Measurements from ENCODE around the gene CELF2.
A peak's percentile ranks its signal among the peaks of the same experiment; 100 is the strongest.
"Not testable (repeated sequence)": the region's sequence is repeated elsewhere in the genome, so short reads cannot be mapped to it uniquely, and the experiment has no call there.

CELF2 gene

DNA sequence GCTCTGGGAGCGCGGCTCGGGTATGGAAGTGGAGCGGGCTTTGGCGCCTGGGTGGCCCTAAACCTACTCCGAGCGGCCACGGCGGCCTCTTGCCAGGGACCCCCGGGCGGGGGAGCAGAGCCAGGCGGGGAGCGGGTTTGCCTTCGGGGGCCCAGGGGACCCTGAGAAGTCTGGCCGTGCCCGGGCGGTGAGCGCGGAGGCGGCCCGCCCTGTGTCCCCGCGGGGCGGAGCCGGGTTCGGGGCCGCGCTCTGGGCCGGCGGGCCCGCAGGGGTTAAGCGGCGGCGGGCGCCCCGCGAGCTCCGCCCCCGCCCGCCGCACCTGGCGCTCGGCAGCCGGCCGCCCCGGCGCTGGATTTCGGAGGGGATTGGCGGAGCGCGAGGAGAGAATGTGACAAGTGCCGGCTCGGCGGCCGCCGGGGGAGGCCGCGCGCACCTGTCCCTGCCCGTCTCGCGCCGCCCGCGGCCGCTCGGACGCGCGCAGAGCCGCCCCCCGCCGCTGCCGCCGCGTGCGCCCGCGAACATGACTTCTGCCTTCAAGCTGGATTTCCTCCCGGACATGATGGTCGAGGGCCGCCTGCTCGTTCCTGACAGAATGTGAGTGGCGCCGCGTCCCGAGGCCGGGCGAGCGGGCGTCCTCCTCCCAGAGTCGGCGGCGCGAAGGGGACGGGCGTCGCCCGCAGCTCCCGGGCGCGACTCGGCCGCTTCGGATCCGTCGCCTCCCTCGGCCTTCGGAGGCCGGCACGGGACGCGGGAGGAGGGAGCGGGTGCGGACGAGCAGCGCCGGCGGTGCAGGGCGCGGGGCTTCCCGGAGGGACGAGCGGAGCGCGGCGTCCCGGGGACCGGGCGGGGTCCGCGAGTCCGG is at the start of gene CELF2:
Gene CELF2 (plus strand): TSS at position 303 of the 862 bp plus-strand sequence. CDS start 218 bp downstream, at position 521.
- DNase-seq (ENCODE audit: low read depth in 2 of 2) = peak in 1 of 2 donors; percentile 2

DNA sequence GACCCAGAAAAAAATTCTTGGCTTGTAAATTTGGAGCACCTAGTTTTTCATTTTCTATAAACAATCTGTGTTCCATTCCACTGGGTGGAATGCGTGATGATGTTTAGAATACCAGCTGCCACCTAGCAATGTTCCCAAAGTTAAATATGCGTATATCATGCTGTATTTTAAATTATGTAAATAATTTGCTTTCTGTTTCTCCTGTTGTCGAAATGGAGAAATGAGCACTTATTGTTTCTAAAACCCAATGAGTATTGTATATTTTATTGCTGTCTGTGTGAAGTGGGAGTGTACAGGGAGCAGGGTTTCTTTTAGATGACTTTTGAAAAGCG is 49.4 kb upstream of the CELF2 start:
- DNase-seq (ENCODE audit: low read depth in 2 of 2) = no peak

DNA sequence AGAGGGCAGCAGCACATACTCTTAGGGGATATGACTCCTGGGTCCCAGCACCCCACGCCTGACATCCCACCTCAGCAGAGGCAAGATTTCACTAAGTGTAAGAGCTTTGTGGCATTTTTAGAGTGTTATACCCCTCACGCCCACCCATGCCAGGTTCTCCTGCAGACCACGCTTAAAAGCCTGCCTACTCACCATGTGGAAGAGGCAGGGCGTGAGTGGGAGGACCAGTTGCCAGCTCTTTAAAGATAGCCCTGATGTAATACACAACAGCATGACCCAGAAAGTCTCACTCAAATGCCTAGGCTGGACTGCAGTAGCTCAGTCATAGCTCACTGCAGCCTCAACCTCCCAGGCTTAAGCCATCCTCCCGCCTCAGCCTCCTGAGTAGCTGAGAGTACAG is 44.4 kb upstream of the CELF2 start:
- no peak for DNase-seq (ENCODE audit: low read depth in 2 of 2)

DNA sequence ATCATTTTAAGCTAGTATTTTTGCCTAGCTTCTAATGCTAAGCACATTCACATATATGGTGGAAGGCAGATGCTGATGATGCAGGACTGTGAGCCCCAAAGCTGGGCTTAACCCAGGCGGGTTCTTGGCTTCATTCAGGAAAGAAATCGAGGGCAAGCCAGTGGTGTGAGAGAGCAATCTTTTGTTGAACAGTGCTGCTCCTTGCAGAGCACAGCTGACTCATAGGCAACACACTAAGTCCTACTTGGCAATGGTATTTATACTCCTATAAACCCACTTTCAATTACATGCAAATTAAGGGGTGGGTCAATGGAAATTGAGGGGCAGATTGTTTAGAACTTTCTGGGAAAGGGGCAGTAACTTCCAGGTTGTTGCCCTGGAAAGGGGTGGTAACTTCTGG is 42.0 kb upstream of the CELF2 start:
- DNase-seq (ENCODE audit: low read depth in 2 of 2) = no peak

DNA sequence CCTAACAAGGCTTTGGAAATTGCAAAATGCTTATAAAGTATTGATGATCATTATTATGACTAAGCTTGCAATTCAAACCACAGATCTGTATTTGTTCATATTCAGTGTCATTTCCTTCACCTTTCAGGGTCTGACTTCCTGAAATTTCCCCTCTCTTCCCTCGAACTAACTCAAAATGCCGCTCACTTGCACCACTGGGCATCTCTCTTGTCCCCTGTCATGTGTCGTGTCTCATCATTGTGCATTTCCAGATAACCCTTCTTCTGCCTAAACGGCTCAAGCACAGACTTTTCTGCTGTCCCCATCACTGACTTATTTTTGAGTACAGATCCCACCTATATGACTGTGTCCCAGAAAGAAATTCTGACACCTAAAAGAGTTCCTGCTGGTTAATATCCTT is 41.0 kb upstream of the CELF2 start:
- no peak for DNase-seq (ENCODE audit: low read depth in 2 of 2)

DNA sequence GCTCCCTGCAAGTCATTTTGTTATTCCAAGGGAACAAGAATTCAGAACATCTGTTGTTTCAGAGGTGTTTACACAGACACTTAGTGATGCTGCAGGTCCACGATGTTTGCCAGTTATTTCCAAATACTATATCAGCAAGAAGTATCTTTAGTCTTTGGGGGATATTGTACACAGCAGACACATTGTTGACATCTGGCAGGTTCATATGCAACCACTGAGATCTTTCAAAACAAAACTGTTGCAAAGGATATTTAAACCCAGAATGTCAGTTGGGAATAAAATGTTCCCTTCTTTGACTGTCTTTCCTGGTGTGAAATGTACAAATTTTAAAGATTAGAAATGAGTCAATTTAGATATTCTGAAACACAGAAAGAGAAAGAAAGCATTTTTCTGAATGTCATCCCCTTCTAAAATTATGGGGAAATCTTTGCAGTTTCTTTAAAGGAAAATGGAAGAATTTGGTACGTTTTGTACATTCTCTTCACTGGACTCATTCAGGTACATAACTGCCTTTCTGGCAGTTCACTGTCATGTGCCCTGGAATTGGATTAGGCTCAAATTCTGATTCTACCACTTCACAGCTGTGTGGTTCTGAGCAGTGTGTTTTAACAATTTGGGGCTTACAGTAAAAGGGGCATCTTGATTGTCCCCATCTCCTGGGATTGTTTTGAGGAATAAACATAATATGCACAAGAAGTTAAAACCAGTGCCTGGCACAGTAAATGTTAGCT is 40.3 kb upstream of the CELF2 start:
- no peak for DNase-seq (ENCODE audit: low read depth in 2 of 2)

DNA sequence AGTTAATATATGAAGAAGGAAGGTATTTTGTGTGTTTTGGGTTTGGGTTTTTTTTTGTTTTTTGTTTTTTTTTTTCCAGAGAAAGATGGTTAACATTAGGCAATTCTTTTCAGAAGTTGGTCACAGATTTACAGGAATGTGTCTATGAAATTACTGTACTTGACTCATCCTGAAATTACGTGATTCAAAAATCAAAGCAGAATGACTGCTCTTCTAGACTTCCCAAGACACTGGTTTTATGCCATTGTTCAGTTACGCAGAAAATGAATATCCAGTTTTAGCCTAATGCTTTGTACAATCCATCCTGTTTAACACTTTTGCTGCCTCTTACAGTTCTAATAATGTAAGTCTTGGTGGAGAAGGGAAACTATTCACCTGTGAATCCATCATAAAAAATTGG is 39.7 kb upstream of the CELF2 start:
- DNase-seq (ENCODE audit: low read depth in 2 of 2) = no peak

DNA sequence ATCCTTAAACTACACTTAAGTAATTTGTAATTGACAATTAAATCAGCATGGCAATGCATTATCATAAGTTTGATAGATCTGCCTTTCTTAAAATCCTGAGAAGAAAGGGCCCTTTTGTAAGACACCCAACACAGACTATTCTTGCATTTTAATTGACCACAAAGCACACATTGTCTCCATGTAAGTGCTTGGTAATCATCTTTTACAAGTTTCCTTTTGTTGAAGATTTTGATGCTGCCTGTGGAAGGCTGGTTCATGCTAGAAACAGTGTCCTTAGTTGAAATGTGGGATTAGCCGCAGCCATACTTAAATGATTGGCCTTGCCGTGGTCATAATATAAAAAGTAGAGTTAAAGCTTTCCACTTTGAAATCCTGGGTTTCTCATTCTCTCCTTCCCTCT is 32.3 kb upstream of the CELF2 start:
- no peak for DNase-seq (ENCODE audit: low read depth in 2 of 2)

DNA sequence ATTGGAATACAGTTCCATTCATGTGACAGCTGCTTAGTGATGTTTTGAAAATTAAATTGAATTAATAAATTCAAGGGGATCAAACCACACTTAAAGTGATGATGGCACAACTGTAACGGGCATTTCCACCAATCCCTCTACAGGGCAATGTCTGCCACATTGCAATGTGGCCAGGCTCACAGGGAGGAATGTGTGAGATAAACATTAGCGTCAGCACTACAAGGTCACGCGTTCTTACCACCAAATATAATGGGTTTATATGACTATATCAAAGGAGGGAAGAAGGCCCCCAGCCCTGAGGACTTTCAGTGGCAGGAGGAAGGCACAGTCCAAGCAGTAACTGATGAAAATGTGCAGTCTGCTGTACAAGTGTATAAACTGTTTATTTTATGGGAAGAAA is 31.1 kb upstream of the CELF2 start:
- no peak for DNase-seq (ENCODE audit: low read depth in 2 of 2)

DNA sequence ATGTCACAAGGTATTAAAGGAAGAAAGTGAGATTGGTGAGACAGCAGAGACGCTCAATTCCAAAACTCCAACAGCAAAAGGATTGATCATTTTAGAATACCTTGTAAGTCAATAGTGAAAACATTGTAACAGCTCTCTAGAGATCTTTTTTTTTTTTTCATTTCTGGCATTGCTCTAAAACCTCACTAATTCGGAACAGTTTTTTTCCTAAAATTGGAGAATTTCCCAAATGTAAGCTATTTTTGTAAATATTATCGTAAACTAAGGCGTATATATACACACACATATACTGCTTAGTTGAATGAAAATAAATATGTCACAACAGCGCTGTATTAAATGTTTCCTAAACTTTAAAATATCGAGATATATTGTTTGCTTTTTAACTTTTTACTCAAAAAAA is 30.6 kb upstream of the CELF2 start:
- DNase-seq (ENCODE audit: low read depth in 2 of 2) = no peak

DNA sequence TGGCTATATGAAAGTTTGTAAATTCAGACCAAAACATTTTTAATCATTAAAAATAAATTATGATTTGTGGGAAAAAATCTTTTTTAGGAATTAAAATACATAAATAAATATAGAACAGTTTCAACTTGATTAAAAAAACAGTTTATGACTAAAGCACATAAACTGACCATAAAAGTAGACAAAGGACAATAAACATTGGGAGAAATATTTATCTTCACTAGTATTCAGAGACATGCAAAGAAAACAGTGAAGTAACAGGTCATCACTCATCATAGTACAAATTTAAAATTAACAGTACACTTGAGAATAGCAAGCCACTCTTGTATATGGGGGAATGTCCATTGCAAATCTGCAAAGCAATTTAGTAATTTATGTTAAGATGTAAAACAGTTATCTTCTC is 28.0 kb upstream of the CELF2 start:
- DNase-seq (ENCODE audit: low read depth in 2 of 2) = no peak

DNA sequence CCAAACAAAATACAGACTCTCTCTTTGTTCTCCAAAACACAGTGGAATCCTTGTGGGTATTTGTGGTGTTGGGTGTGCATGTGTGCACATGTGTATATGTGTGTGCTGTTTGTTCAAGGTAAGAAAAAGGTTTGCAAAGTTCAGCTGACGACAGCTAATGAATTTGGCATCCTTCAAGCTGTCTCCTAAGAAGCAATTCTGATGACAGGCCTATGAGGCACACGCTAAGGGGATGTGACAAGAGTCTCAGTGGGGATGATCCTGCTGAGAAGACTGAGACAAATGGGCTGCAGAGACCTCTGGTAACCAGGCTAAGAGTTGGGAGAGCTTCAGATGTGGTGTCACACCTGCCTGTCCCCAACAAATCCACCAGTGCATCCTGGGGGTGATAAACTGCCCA is 26.5 kb upstream of the CELF2 start:
- no peak for DNase-seq (ENCODE audit: low read depth in 2 of 2)

DNA sequence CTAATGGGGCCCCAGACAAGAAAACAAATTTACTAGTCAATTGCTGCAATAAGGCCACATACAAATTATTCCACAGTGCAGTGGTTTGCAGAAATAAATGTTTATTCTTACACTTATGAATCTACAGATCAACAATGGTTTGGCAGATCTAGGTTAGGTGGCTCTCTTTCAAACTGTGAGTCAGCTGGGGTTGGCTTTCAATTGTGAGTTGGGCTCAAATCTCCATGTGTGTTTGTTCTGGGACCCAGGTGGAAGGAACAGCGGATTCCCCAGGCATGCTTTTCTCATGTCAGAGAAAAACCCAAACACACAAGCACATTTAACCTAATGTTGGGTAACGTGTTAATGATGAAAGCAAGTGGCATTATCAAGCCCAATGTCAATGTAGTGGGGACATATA is 25.6 kb upstream of the CELF2 start:
- no peak for DNase-seq (ENCODE audit: low read depth in 2 of 2)

DNA sequence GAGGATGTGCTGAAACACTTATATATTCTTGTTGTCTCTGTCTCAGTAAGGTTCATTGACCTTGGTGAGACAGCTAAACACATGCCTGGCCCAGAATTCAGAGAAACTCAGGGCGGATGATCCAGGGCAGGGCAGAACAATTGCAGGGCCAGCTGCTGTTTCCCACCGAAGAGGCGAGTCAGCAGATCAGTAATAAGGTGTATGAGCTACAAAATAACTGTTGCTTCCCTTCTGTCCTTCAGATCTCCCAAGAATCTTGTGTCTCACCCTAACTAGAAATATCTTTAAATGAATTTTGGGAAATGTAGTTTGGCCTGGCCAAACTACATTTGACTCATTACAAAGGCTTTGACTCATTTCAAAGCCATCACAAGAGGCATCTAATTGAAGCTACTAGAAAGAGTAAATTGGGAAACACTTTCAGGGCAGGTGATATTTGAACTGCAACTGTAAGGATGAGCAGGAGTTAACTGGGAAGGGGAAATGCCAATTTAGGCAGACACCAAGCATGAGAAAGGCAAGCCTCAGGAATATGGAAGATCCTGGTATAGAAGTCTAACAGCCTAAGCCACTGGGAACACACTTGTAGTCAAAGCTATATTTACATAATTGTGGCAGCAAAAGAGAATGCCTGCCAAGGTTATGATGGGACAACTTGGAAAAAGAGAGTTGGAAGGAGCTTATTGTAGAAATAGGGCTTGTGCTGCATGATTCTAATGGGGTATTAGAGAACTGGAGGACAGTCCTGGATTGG is 24.5 kb upstream of the CELF2 start:
- no peak for DNase-seq (ENCODE audit: low read depth in 2 of 2)

DNA sequence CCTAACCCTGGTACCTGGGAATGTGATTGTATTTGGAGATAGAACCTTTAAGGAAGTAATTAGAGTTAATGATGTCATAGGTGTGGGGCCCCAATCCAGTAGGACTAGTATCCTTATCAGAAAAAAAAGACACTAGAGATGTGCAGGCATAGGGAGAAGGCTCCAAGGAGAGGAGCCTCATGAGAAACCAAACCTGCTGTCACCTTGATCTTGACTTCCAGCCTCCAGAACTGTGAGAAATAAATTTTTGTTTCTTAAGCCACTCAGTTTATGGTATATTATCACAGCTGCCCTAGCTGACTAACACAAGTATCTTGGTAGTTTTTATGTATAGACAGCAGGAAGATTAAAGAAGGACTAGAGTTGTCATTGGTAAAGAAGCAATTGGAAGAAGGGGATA is 23.9 kb upstream of the CELF2 start:
- DNase-seq (ENCODE audit: low read depth in 2 of 2) = no peak

DNA sequence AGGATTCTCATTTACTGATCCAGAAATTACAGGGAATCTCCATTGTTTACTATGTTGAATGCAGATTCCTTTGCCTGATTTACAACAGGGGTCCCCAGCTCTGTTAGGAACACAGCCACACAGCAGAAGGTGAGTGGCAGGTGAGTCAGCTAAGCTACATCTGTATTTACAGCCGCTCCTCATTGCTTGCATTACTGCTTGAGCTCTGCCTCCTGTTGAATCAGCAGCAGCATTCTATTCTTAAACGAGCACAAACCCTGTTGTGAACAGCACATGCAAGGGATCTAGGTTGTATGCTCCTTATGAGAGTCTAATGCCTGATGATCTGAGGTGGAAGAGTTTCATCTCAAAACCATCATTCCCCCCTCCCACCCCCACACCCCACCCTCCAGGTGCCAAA is 23.3 kb upstream of the CELF2 start:
- no peak for DNase-seq (ENCODE audit: low read depth in 2 of 2)

DNA sequence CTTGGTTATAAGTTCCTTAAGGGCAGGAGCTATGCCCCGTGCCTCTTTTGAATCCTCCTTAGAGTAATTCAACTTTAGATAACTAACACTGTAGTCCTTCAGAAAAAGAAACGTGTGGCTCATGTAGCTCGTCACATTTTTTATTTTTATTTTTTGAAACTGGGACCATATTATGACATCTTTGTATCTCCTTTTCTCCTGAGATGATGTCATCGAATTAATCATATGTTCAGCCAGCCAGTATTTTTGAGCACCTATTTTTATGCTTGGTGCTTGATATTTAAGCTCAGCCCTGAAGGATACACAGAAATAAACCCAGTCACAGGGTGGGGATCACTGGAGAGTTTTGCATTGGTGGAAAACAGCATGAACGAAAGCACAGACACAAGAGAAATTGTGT is 22.6 kb upstream of the CELF2 start:
- no peak for DNase-seq (ENCODE audit: low read depth in 2 of 2)

DNA sequence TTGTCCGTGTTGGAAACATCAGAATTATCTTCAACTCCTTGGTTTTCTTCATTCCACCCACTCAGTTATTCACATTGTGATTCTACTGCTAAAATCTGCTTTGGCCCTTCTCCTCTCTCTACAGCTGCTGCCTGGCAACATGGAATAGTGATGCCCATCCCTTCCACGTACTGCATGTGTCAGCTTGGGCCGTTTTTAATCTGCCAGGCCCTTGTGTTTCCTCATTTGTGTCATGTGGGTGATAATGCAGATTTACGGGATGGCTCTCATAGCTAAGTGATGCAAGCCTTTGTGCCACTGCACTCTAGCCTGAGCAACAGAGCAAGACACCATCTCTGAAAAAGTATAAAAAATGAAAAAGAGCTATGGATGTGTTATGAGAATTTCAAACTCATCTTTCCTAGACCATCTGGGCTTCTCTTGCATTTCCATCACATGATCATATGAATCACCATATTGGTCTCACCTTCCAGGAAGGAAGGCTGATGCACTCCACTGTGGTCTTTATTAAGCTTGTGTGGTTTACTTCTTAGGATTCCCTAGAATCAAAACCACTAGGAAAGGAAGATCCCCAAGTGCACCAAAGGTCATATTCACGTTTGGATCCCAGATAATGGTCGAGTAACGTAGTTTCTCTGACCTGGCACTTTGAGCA is 20.6 kb upstream of the CELF2 start:
- DNase-seq (ENCODE audit: low read depth in 2 of 2) = no peak

DNA sequence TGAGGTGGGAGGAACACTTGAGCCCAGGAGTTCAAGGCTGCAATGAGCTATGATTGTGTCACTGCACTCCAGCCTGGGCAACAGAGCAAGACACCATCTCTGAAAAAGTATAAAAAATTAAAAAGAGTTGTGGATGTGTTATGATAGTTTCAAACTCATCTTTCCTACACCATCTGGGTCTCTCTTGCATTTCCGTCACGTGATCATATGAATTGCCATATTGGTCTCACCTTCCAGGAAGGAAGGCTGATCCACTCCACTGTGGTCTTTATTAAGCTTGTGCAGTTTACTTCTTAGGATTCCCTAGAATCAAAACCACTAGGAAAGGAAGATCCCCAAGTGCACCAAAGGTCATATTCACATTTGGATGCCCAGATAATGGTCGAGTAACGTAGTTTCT is 18.2 kb upstream of the CELF2 start:
- not testable (repeated sequence) for DNase-seq (ENCODE audit: low read depth in 2 of 2)

DNA sequence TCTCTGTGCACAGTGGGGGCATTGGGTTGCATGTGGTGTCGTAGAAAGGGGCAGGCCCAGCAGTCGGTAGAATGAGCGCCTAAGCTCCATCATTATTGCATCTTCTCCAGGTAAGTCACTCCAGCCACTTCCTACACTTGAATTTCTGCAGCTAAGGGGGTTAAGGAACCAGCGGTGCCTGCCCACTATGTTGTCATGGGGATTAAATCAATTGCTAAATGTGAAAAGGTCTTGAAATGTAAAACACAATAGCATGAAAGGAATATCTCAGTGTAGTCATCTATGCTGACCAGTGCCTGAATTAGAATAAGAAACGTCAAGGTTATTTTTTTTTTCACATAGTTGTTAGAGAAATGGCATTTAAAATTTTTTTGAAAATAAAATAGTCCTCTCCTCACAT is 15.2 kb upstream of the CELF2 start:
- no peak for DNase-seq (ENCODE audit: low read depth in 2 of 2)

DNA sequence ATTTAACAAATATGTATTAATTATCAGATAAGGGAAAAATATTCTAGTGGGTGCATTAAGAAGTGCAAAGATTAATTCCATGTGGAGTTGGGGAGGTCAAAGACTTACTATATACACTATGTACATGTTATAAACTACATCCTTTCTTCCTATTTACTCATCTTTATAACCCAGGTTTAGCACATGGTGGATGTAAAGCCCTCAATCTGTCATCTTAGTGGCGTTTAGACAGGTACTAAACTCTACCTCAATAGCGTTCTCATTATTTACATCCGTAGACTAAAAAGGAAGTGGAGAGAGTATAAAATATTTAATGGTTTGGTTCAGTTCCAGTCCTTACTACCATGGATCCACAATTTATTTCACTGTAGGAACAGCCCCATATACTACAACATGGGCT is 14.8 kb upstream of the CELF2 start:
- no peak for DNase-seq (ENCODE audit: low read depth in 2 of 2)

DNA sequence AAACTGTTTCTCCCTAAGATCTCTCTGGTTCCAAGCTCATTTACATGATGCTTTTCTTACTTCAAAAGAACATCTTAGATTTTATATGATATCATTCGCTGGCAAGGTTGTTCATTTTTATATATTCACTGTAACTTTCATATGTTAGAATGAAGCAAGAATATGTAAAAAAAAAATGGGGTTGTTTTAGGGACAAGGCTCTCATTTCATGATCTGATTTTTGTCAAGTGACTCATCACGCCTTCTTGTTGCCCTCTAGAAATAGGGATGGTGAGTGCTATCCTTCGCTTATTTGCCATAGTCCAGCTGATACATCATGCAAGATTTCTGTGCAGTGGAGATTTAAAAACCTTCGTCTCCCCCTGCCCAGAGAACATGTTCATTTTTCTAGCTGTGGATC is 14.0 kb upstream of the CELF2 start:
- no peak for DNase-seq (ENCODE audit: low read depth in 2 of 2)

Data from activated CD8-positive, alpha-beta memory T cell treated with anti-CD3 and anti-CD28 coated beads for 4 hours (primary cell).